Psoas muscle (tissue), 8 donors: ENCODE data around the gene IFNA13. TPM values are rescaled to one million over a fixed set of nuclear protein-coding genes. Genes with fewer than 3 reads are reported as not detected.

Experiments used
- ATAC-seq, 4 donors: fragments of 200-7000 bp; cut with Tn5 transposase; one replicate each; pipeline ENCODE4 v1.9.1; 2020; ENCODE audit warnings: moderate library complexity in 3 of 4, mild to moderate bottlenecking in 2 of 4
- DNase-seq, 2 donors: peaks; one replicate each; pipeline ENCODE4 v3.0.0-alpha.2; 2020
- H3K27ac ChIP-seq: fragments of 200-600 bp; one replicate; pipeline ENCODE4 v1.8.0; 2022
- H3K27me3 ChIP-seq, 3 donors: fragments of 200-600 bp in 1 of 3; one replicate each; pipeline versions ENCODE4 v1.6.1 to v1.8.0; 2013 to 2022; ENCODE audit warnings: low read length in 2 of 3, mild to moderate bottlenecking in 2 of 3, moderate library complexity in 1 of 3; ENCODE audit not compliant: insufficient read depth in 3 of 3
- H3K36me3 ChIP-seq, 2 donors: fragments of 200-600 bp in 1 of 2; one replicate each; pipeline versions ENCODE4 v1.6.1 to v1.8.0; 2013 to 2022; ENCODE audit warnings: low read depth in 1 of 2, mild to moderate bottlenecking in 1 of 2, moderate library complexity in 1 of 2; ENCODE audit not compliant: insufficient read depth in 1 of 2
- H3K4me1 ChIP-seq: fragments of 200-600 bp; one replicate; pipeline ENCODE4 v1.8.0; 2022
- H3K4me3 ChIP-seq: fragments of 200-600 bp; one replicate; pipeline ENCODE4 v1.8.0; 2022; ENCODE audit warnings: mild to moderate bottlenecking
- H3K9me3 ChIP-seq: fragments of 200-600 bp; one replicate; pipeline ENCODE4 v1.8.0; 2022
- CTCF ChIP-seq: fragments of 200-600 bp; IDR thresholded peaks from one replicate; pipeline ENCODE4 v1.8.0; 2022; ENCODE audit warnings: antibody characterized with exemption
- WGBS, 3 donors: extraction: QIAGEN DNeasy Blood & Tissue Kit; methylation state at CpG; one replicate each; pipeline versions ENCODE4 v1.1.6 to v1.1.7; 2013; 5-methylcytosine and 5-hydroxymethylcytosine counted together
- intact Hi-C, 2 donors: fragments of 100-400 bp; cut with DNase I; formaldehyde crosslinking; loops; one replicate each; pipeline versions ENCODE4 v1.11.0 to v1.14.2; 2022
- polyA plus RNA-seq, 3 donors: library from polyadenylated mRNA; stranded (reverse); fragments of 200-250 nt; gene quantifications; one replicate each; pipeline ENCODE4 v1.2.3, GENCODE V29; 2013
- total RNA-seq, 4 donors: library from RNA; stranded (reverse); fragmentation: NEBNext Ultra II Directional in 2 of 4; extraction: Animal tissue kit (Norgen Biotek cat#: 25700) in 2 of 4; gene quantifications; one replicate each; pipeline versions ENCODE4 v1.2.1 to v1.2.4, GENCODE V29; 2021 to 2023
- donor health status: healthy with polysubstance abuse.
- donor health status: DM: no; HTN: no; CAD: no; lungs with moderate emphysema.
- donor health status: Bipolar disorder and iron deficiency.
- donor health status: healthy.
- donor health status: DM: yes; HTN: yes; CAD: no.
- donor health status: DM: no; HTN: no; CAD: no.
- donor health status: DM: no; HTN: no; CAD: no.
- donor health status: DM: yes; HTN: yes; CAD: no.

The IFNA13 gene
- total and polyA plus RNA-seq, 7 donors, result not detected

GRCh38 chr9:21413151-21413550 is 45.3 kb upstream of the IFNA13 start:
- Histone ChIP-seq H3K36me3 (no peaks in the 10 kb centered on the region), H3K4me3 (no peak overlapping the region), H3K9me3 (no peaks in the 10 kb centered on the region), H3K4me1 (no peaks in the 10 kb centered on the region), H3K27ac (no peak overlapping the region), H3K27me3 (peaks cover 0 to 4% (median 0%) of the 10 kb centered on the region in 3 donors)
- TF ChIP-seq CTCF, result no peak
- intact Hi-C loops, result loop anchor here in 1 of 2 donors (2.0 kb wide), 1 partner anchor 20 kb away; no protein-coding TSS in a partner anchor
- ATAC-seq (no peak), DNase-seq (no peak)
- WGBS, 3 donors, result 64 to 73% (median 73%) methylated on average over 4 of the region's 4 CpGs

GRCh38 chr9:21412107-21412506 is 44.2 kb upstream of the IFNA13 start:
- DNase-seq, result no peak
- no peak for ATAC-seq
- H3K4me3 ChIP-seq, result no peak overlapping the region
- H3K27me3 ChIP-seq, result peaks cover 0 to 4% (median 0%) of the 10 kb centered on the region in 3 donors
- H3K36me3 ChIP-seq, result no peaks in the 10 kb centered on the region
- no peak overlapping the region for H3K27ac ChIP-seq
- H3K9me3 ChIP-seq, result no peaks in the 10 kb centered on the region
- TF ChIP-seq CTCF, result no peak
- no peaks in the 10 kb centered on the region for H3K4me1 ChIP-seq
- intact Hi-C loops, result loop anchor here in 1 of 2 donors (2.0 kb wide), 1 partner anchor 21 kb away; no protein-coding TSS in a partner anchor

DNA sequence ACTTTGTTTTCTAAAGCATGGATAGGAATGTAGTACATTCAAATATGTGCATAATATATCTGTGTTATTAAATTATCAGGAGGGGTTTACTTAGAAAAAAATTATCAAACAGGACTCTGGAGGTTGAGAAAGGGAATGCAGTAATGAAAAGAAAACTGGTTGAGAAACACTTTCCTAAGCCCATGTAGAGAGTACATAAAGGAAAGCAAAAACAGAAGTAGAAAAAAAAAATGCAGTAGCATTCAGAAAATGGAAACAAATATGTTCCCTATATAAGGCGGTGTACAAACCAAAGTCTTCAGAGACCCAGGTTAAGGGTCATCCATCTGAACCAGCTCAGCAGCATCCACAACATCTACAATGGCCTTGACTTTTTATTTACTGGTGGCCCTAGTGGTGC is 41.0 kb upstream of the IFNA13 start, which contains the start of gene IFNA8:
Gene IFNA8 (plus strand): TSS at position 301 of the 400 bp plus-strand sequence. CDS start 60 bp downstream, at position 361.
- TF ChIP-seq CTCF, result no peak
- H3K27me3 ChIP-seq, result peaks cover 0 to 4% (median 0%) of the 10 kb centered on the region in 3 donors
- H3K9me3 ChIP-seq, result no peaks in the 10 kb centered on the region
- no peaks in the 10 kb centered on the region for H3K36me3 ChIP-seq
- 81 to 88% (median 81%) methylated on average over 1 of the region's 1 CpG for WGBS, 3 donors
- intact Hi-C loops, result no loop called here
- ATAC-seq (no peak), DNase-seq (no peak)
- H3K27ac ChIP-seq, result no peak within 1 kb of the TSS
- H3K4me1 ChIP-seq, result no peaks in the 10 kb centered on the region
- no peak within 1 kb of the TSS for H3K4me3 ChIP-seq

GRCh38 chr9:21404146-21404545 is 36.3 kb upstream of the IFNA13 start:
- ATAC-seq, result no peak
- Histone ChIP-seq H3K4me1 (peaks cover 8% of the 10 kb centered on the region), H3K27ac (no peak overlapping the region), H3K9me3 (no peaks in the 10 kb centered on the region), H3K36me3 (no peaks in the 10 kb centered on the region), H3K4me3 (no peak overlapping the region), H3K27me3 (peaks cover 0 to 22% (median 0%) of the 10 kb centered on the region in 3 donors)
- 36 to 49% (median 37%) methylated on average over 3 of the region's 3 CpGs for WGBS, 3 donors
- intact Hi-C loops, result no loop called here
- DNase-seq, result no peak
- TF ChIP-seq CTCF, result no peak
